ENCODE data around the gene DUXB.
A peak's percentile ranks its signal among the peaks of the same experiment; 100 is the strongest.

DUXB gene

GRCh38 chr16:75647492-75648264 lies 53.6 kb downstream of the DUXB start, which contains the start of the genes KARS1 and TERF2IP (continued):
- TF ChIP-seq ZNF518A (tag by site-specific recombination; conservative IDR thresholded peaks at IDR 0.05; ENCODE audit: low read depth) (peak; percentile 92), ZNF768 (tag by site-specific recombination; IDR thresholded peaks at IDR 0.05) (0 out of 2 replicates have a peak, but pooled peaks have one; percentile 3), ZBTB20 (tag by site-specific recombination; IDR thresholded peaks at IDR 0.05) (peak; percentile 100), REST (tag by site-specific recombination; IDR thresholded peaks at IDR 0.05) (no peak), ZEB2 (tag by site-specific recombination; IDR thresholded peaks at IDR 0.05) (peak; percentile 71), ZNF341 (tag by site-specific recombination; IDR thresholded peaks at IDR 0.05; ENCODE audit: low read depth) (peak; percentile 95), ZNF747 (tag by site-specific recombination; IDR thresholded peaks at IDR 0.05) (no peak), ZNF571 (tag by site-specific recombination; IDR thresholded peaks at IDR 0.05) (no peak), ZNF223 (tag by site-specific recombination; IDR thresholded peaks at IDR 0.05) (peak; percentile 22; the same call in 1 of the 2 replicates), ZNF792 (tag by site-specific recombination; IDR thresholded peaks at IDR 0.05) (no peak), ZFP3 (tag by site-specific recombination; IDR thresholded peaks at IDR 0.05; ENCODE audit: low read depth) (no peak), ZNF600 (tag by site-specific recombination; IDR thresholded peaks at IDR 0.05) (peak; percentile 39; the same call in 1 of the 2 replicates), ZNF645 (tag by site-specific recombination; IDR thresholded peaks at IDR 0.05) (no peak), SP2 (tag by site-specific recombination; IDR thresholded peaks at IDR 0.05) (peak; percentile 90), ZNF184 (tag by site-specific recombination; IDR thresholded peaks at IDR 0.05) (no peak), ZNF350 (tag by site-specific recombination; IDR thresholded peaks at IDR 0.05) (no peak), ZNF416 (tag by site-specific recombination; IDR thresholded peaks at IDR 0.05) (no peak), ZNF292 (tag by site-specific recombination; IDR thresholded peaks at IDR 0.05; ENCODE audit: borderline replicate concordance, low read depth) (no peak), ZNF549 (tag by site-specific recombination; IDR thresholded peaks at IDR 0.05) (no peak), PRDM10 (tag by site-specific recombination; IDR thresholded peaks at IDR 0.05) (0 out of 2 replicates have a peak, but pooled peaks have one; percentile 14), ZBTB17 (tag by site-specific recombination; IDR thresholded peaks at IDR 0.05) (peak; percentile 91), ZSCAN5A (tag by site-specific recombination; IDR thresholded peaks at IDR 0.05) (0 out of 2 replicates have a peak, but pooled peaks have one; percentile 9)

All from HEK293 (cell line).